Thyroid gland (tissue), 4 donors: Measurements from ENCODE around the gene TNC. TPM values are rescaled to one million over a fixed set of nuclear protein-coding genes. Genes with fewer than 3 reads are reported as not detected.

Experiments
- DNase-seq, 2 donors: peaks; one replicate each; pipeline ENCODE4 v3.0.0-alpha.2; 2019
- H3K27ac ChIP-seq, 3 donors: fragments of 200-600 bp; sonication (generic); 1 replicate in 2 of 3; 2 replicates in 1 of 3; pipeline ENCODE4 v1.5.1; 2016 to 2019; ENCODE audit warnings: mild to moderate bottlenecking in 1 of 3, moderate library complexity in 1 of 3
- H3K27me3 ChIP-seq: fragments of 200-600 bp; sonication (generic); one replicate; pipeline ENCODE4 v1.5.1; 2019
- H3K36me3 ChIP-seq, 2 donors: fragments of 200-600 bp; sonication (generic); one replicate each; pipeline ENCODE4 v1.5.1; 2016 to 2019
- H3K4me1 ChIP-seq, 2 donors: fragments of 200-600 bp; sonication (generic); one replicate each; pipeline ENCODE4 v1.5.1; 2017 to 2019
- H3K4me3 ChIP-seq, 3 donors: fragments of 200-600 bp; sonication (generic); replicated peaks in 1 of 3; 1 replicate in 2 of 3; 2 replicates in 1 of 3; pipeline ENCODE4 v1.5.1; 2016; ENCODE audit warnings: mild to moderate bottlenecking in 1 of 3
- H3K9me3 ChIP-seq: fragments of 200-600 bp; sonication (generic); one replicate; pipeline ENCODE4 v1.5.1; 2017
- POLR2A ChIP-seq, 2 donors: fragments of 450-650 bp; IDR thresholded peaks; one replicate each; pipeline ENCODE4 v1.6.1; 2017; ENCODE audit warnings: antibody characterized with exemption in 2 of 2, mild to moderate bottlenecking in 2 of 2, moderate library complexity in 1 of 2
- WGBS, 2 donors: methylation state at CpG; one replicate each; pipeline ENCODE4 v1.1.5; 2017; 5-methylcytosine and 5-hydroxymethylcytosine counted together
- intact Hi-C: fragments of 100-400 bp; cut with DNase I; formaldehyde crosslinking; loops from one replicate; pipeline ENCODE4 v1.15.1; 2023
- total RNA-seq, 4 donors: library from RNA; depleted of rRNA; stranded (reverse); fragments of >200 nt; gene quantifications; one replicate each; pipeline ENCODE4 v1.2.3, GENCODE V29; 2016
- TF ChIP-seq, protein P1 (sequence below), 6 experiments: fragments of 200-600 bp in 3 of 6; fragments of 450-650 bp in 3 of 6; sonication (generic) in 3 of 6; IDR thresholded peaks; one replicate each; pipeline ENCODE4 v1.5.1; 2016 to 2019; ENCODE audit warnings: antibody characterized with exemption in 6 of 6, mild to moderate bottlenecking in 2 of 6, inconsistent platforms in 1 of 6, moderate library complexity in 1 of 6

TNC gene
- total RNA-seq, 4 donors from 2014 or later = 1.0 to 21.8 (median 6.4) TPM

DNA sequence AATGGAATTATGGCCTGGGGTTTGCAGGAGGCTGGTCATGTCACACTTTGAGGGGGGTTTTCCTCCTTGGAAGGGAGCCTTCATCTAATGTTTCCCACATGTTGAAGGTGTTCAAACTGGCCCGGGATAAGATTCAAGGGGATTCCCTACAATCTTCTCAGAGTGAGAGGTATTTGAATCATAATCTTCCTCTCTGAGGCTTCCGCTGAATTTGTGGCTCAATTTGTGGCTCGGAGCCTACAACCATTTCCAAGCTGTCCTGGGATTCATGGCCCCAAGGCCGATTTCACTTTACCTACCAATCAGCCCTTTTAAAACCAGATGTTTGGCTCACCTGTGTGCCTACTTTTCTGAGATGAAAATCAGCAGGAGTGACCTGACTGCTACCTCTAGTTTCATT, 3.9 kb downstream of the TNC start:
- intact Hi-C loops = no loop called here
- WGBS, 2 donors = 88 to 89% methylated on average over 4 of the region's 4 CpGs
- DNase-seq = no peak
- Histone ChIP-seq H3K4me1 (peaks cover 11 to 14% of the 10 kb centered on the region in 2 donors), H3K27ac (no peak overlapping the region), H3K4me3 (no peak overlapping the region), H3K9me3 (no peaks in the 10 kb centered on the region), H3K36me3 (no peaks in the 10 kb centered on the region), H3K27me3 (peaks cover 3% of the 10 kb centered on the region)
- TF ChIP-seq, protein P1, sequence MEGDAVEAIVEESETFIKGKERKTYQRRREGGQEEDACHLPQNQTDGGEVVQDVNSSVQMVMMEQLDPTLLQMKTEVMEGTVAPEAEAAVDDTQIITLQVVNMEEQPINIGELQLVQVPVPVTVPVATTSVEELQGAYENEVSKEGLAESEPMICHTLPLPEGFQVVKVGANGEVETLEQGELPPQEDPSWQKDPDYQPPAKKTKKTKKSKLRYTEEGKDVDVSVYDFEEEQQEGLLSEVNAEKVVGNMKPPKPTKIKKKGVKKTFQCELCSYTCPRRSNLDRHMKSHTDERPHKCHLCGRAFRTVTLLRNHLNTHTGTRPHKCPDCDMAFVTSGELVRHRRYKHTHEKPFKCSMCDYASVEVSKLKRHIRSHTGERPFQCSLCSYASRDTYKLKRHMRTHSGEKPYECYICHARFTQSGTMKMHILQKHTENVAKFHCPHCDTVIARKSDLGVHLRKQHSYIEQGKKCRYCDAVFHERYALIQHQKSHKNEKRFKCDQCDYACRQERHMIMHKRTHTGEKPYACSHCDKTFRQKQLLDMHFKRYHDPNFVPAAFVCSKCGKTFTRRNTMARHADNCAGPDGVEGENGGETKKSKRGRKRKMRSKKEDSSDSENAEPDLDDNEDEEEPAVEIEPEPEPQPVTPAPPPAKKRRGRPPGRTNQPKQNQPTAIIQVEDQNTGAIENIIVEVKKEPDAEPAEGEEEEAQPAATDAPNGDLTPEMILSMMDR (IDR thresholded peaks at IDR 0.05) = no peak
- TF ChIP-seq POLR2A (IDR thresholded peaks at IDR 0.05) = no peak

DNA sequence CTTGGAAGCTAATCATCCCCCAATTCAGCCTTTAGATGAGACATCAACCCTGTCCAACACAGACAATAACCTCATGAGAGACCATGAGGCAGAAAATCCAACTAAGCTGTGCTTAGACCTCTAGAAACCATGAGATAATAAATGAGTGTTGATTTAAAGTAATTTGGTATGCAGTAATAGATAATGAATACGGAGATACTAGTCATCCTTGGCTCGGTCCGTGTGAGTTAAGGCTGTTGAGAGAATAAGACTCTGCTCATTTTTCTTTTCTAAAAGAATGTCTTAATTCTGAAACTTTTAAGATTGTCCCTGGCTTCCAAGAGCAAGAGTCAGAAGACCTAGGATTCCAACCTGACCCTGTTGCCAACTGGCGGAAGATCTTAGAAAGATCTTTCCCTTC, 6.1 kb downstream of the TNC start:
- no peak for DNase-seq
- Histone ChIP-seq H3K27me3 (peaks cover 3% of the 10 kb centered on the region), H3K4me1 (no peaks in the 10 kb centered on the region), H3K27ac (no peak overlapping the region), H3K36me3 (no peaks in the 10 kb centered on the region), H3K4me3 (no peak overlapping the region), H3K9me3 (no peaks in the 10 kb centered on the region)
- TF ChIP-seq POLR2A (IDR thresholded peaks at IDR 0.05) = no peak
- TF ChIP-seq, protein P1 (IDR thresholded peaks at IDR 0.05) = no peak
- intact Hi-C loops = no loop called here
- 88 to 89% methylated on average over 4 of the region's 4 CpGs for WGBS, 2 donors

DNA sequence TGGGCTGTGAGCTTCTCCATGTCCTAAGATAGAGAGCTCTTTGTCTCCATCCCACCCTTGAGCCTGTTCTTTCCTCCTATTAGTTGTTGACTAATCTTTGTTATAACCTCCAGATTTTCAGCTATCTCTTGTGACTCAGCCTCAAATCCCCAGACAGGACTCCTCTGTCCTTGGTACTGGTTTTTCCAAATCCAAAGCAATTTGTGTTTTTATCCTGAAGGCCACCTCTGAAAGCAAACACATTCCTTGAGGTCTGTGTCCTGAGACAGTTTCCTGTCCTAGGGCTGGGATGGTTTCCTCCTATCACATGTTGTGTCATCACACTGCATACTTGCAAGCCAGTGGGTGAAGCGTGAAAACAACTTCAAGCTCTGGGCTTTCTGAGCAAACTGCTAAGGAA, 8.5 kb downstream of the TNC start:
- H3K4me3 ChIP-seq = no peak overlapping the region
- H3K27me3 ChIP-seq = no peaks in the 10 kb centered on the region
- H3K27ac ChIP-seq = no peak overlapping the region
- WGBS, 2 donors = 60 to 76% methylated on average over 1 of the region's 1 CpG
- intact Hi-C loops = no loop called here
- H3K9me3 ChIP-seq = no peaks in the 10 kb centered on the region
- no peaks in the 10 kb centered on the region for H3K36me3 ChIP-seq
- peaks cover 0 to 6% of the 10 kb centered on the region in 2 donors for H3K4me1 ChIP-seq
- TF ChIP-seq, protein P1 (IDR thresholded peaks at IDR 0.05) = no peak
- TF ChIP-seq POLR2A (IDR thresholded peaks at IDR 0.05) = no peak
- no peak for DNase-seq

DNA sequence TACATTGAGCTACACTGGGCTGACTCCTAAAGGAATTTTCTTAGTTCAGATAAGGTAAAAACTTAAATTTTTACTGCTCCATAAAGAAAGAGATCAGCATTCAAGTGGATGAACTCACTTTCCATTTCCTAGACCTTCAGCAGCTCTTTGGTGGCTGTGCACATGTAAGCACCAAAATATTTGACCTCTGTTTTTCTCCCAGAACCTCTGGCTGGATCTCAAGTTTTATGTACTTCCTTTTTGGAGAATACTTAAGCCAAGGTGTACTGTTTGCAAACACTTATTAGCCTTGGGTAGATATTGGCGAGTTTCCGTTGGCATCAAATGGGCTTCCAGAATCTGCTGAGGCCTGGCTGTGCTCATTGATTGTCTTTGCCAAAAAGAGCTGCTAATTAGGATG, 10.3 kb downstream of the TNC start:
- Histone ChIP-seq H3K4me1 (peaks cover 0 to 6% of the 10 kb centered on the region in 2 donors), H3K9me3 (no peaks in the 10 kb centered on the region), H3K4me3 (no peak overlapping the region), H3K27me3 (no peaks in the 10 kb centered on the region), H3K27ac (no peak overlapping the region), H3K36me3 (no peaks in the 10 kb centered on the region)
- intact Hi-C loops = no loop called here
- TF ChIP-seq, protein P1 (IDR thresholded peaks at IDR 0.05) = no peak
- TF ChIP-seq POLR2A (IDR thresholded peaks at IDR 0.05) = no peak
- DNase-seq = no peak
- WGBS, 2 donors = 92 to 100% methylated on average over 2 of the region's 2 CpGs

DNA sequence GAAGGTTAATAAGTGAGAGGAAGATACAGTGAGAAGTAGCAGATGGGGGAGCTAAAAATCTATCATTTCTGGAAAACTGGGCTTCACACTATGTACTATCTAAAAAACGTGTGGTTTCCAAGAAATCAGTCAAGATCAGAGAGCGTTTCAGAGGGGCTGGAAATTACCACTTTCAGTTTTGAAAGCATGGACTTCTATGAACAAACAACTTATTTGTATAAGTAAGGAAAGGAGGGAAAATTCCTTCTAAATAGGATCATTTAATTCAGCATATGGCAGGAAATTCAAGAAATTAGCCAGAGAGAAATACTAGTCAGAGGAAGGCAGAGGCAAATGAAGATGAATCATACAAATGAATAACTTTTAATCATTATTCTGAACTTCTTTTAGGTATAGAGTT, 11.3 kb downstream of the TNC start:
- TF ChIP-seq POLR2A (IDR thresholded peaks at IDR 0.05) = no peak
- TF ChIP-seq, protein P1 (IDR thresholded peaks at IDR 0.05) = no peak
- H3K4me1 ChIP-seq = peaks cover 0 to 6% of the 10 kb centered on the region in 2 donors
- WGBS, 2 donors = 46 to 66% methylated on average over 2 of the region's 2 CpGs
- H3K36me3 ChIP-seq = no peaks in the 10 kb centered on the region
- no peak for DNase-seq
- H3K27ac ChIP-seq = no peak overlapping the region
- intact Hi-C loops = no loop called here
- H3K4me3 ChIP-seq = no peak overlapping the region
- H3K9me3 ChIP-seq = no peaks in the 10 kb centered on the region
- H3K27me3 ChIP-seq = no peaks in the 10 kb centered on the region
